ENCODE measurements around the gene GPR55.

GRCh38 chr2:230895536-230896345, 29.3 kb downstream of the GPR55 start:
- no peak for TF ChIP-seq CTCF (IDR thresholded peaks at IDR 0.05; ENCODE audit: low read length)
- TF ChIP-seq EZH2 (IDR thresholded peaks at IDR 0.05; ENCODE audit: borderline replicate concordance, low read length), result no peak
